GM12891 (cell line): ENCODE measurements around the gene NSL1.

Source experiments
- POLR2A ChIP-seq: IDR thresholded peaks from 2 replicates; pipeline ENCODE4 v1.6.1; 2011; ENCODE audit warnings: low read depth, low read length, control low read depth
- POLR2AphosphoS5 ChIP-seq: IDR thresholded peaks from 2 replicates; pipeline ENCODE4 v1.6.1; 2011; ENCODE audit warnings: low read depth, low read length, control low read depth
- POU2F2 ChIP-seq: IDR thresholded peaks from 2 replicates; pipeline ENCODE4 v1.6.1; 2011; ENCODE audit warnings: low read depth, mild to moderate bottlenecking, control low read depth, low read length, moderate library complexity
- SPI1 ChIP-seq: IDR thresholded peaks from 2 replicates; pipeline ENCODE4 v1.6.1; 2011; ENCODE audit warnings: low read depth, low read length, control low read depth
- TAF1 ChIP-seq: IDR thresholded peaks from 2 replicates; pipeline ENCODE4 v1.6.1; 2011; ENCODE audit warnings: low read depth, low read length, control low read depth

- TF ChIP-seq POLR2A (no peak), TAF1 (no peak), POLR2AphosphoS5 (no peak), SPI1 (no peak), POU2F2 (no peak)
Observed at GRCh38 chr1:212745303-212745702, 46.3 kb downstream of the NSL1 start.
